A549 (cell line): ENCODE data around the gene SOX4. TPM values are rescaled to one million over a fixed set of nuclear protein-coding genes. Genes with fewer than 3 reads are reported as not detected.
A peak's percentile ranks its signal among the peaks of the same experiment; 100 is the strongest.
"Not testable (repeated sequence)": the region's sequence is repeated elsewhere in the genome, so short reads cannot be mapped to it uniquely, and the experiment has no call there.

Source experiments
- ATAC-seq, 2 experiments: fragments of 200-7000 bp in 1 of 2; fragments of >200 bp in 1 of 2; cut with Nextera tagmentation in 1 of 2; cut with Tn5 transposase in 1 of 2; 3 replicates each; pipeline versions ENCODE4 v1.8.0 to v1.9.1; 2018 to 2020; ENCODE audit warnings: mild to moderate bottlenecking in 1 of 2, moderate library complexity in 1 of 2
- CTCF ChIA-PET: fragments of 300-600 bp; sonication (Branson Sonifier 250); formaldehyde crosslinking; extraction: SDS; loops from one replicate; lab custom pipeline; 2021; ENCODE audit warnings: antibody characterized with exemption, inconsistent platforms; lab: Yijun Ruan, JAX
- POLR2A ChIA-PET: fragments of 350-600 bp; formaldehyde crosslinking; extraction: SDS; loops from one replicate; lab custom pipeline; 2021; ENCODE audit warnings: antibody characterized with exemption, inconsistent platforms; lab: Yijun Ruan, JAX
- DNase-seq, 2 experiments: peaks; one replicate each; pipeline versions ENCODE4 v3.0.0 to v3.0.0-alpha.2; 2011 to 2016; ENCODE audit warnings: low read depth in 1 of 2, low spot score in 1 of 2
- FAIRE-seq: peaks from 2 replicates; lab custom pipeline; 2011; peaks lifted over from hg19 to GRCh38; lab: Jason Lieb, UNC
- H3K27ac ChIP-seq, 2 experiments: fragments of >200 bp; sonication (Bioruptor Twin); formaldehyde crosslinking; 3 replicates each; pipeline ENCODE4 v1.5.1; 2016 to 2017
- H3K4me1 ChIP-seq: fragments of >200 bp; sonication (Bioruptor Twin); formaldehyde crosslinking; 3 replicates; pipeline ENCODE4 v1.6.1; 2016
- H3K4me2 ChIP-seq: fragments of >200 bp; sonication (Bioruptor Twin); formaldehyde crosslinking; 3 replicates; pipeline ENCODE4 v1.6.1; 2016
- H3K4me3 ChIP-seq: fragments of >200 bp; sonication (Bioruptor Twin); formaldehyde crosslinking; 3 replicates; pipeline ENCODE4 v1.5.1; 2016
- H3K9me3 ChIP-seq: fragments of >200 bp; sonication (Bioruptor Twin); formaldehyde crosslinking; 3 replicates; pipeline ENCODE4 v1.6.1; 2016
- CBX2 ChIP-seq: fragments of 200-600 bp; sonication (generic); IDR thresholded peaks from 2 replicates; pipeline ENCODE4 v1.6.1; 2016; ENCODE audit warnings: low read depth, mild to moderate bottlenecking, borderline replicate concordance
- EHF ChIP-seq: fragments of 250-450 bp; sonication (Bioruptor Pico); IDR thresholded peaks from 2 replicates; pipeline ENCODE4 v1.5.0; 2020; ENCODE audit warnings: mild to moderate bottlenecking
- EHMT2 ChIP-seq: fragments of 200-600 bp; sonication (generic); IDR thresholded peaks from 2 replicates; pipeline ENCODE4 v1.6.1; 2016; ENCODE audit warnings: antibody characterized with exemption, low read depth, mild to moderate bottlenecking, moderate library complexity
- ESRRA ChIP-seq: fragments of 150-350 bp; IDR thresholded peaks from 2 replicates; pipeline ENCODE4 v1.6.1; 2014; ENCODE audit warnings: mild to moderate bottlenecking, low read length, borderline replicate concordance
- GATA3 ChIP-seq: IDR thresholded peaks from 2 replicates; pipeline ENCODE4 v1.6.1; 2012; ENCODE audit warnings: borderline replicate concordance
- HEYL ChIP-seq: fragments of 250-450 bp; sonication (Bioruptor Pico); IDR thresholded peaks from 2 replicates; pipeline ENCODE4 v1.8.0; 2021; ENCODE audit warnings: mild to moderate bottlenecking, moderate library complexity
- HOXA7 ChIP-seq: fragments of 250-450 bp; sonication (Bioruptor Pico); IDR thresholded peaks from 2 replicates; pipeline ENCODE4 v1.5.0; 2020; ENCODE audit warnings: mild to moderate bottlenecking, moderate library complexity
- HOXB13 ChIP-seq: fragments of 250-450 bp; sonication (Bioruptor Pico); IDR thresholded peaks from 2 replicates; pipeline ENCODE4 v1.5.0; 2020; ENCODE audit warnings: low read depth, mild to moderate bottlenecking, moderate library complexity
- JUN ChIP-seq, 2 experiments: fragments of >200 bp; sonication (Bioruptor Twin); formaldehyde crosslinking; IDR thresholded peaks; 2 replicates in 1 of 2; 3 replicates in 1 of 2; pipeline ENCODE4 v1.6.1; 2016 to 2017
- JUNB ChIP-seq: fragments of >200 bp; sonication (Bioruptor Twin); formaldehyde crosslinking; IDR thresholded peaks from 2 replicates; pipeline ENCODE4 v1.6.1; 2016
- PHF8 ChIP-seq: fragments of 200-600 bp; sonication (generic); IDR thresholded peaks from 2 replicates; pipeline ENCODE4 v1.6.1; 2016; ENCODE audit warnings: low read depth, mild to moderate bottlenecking, antibody characterized with exemption, moderate library complexity, borderline replicate concordance
- POLR2A ChIP-seq: IDR thresholded peaks from 2 replicates; pipeline ENCODE4 v1.6.1; 2012; ENCODE audit warnings: mild to moderate bottlenecking, low read length
- RFX5 ChIP-seq: fragments of 450-650 bp; IDR thresholded peaks from 2 replicates; pipeline ENCODE4 v1.7.1; 2014; ENCODE audit warnings: antibody characterized with exemption, mild to moderate bottlenecking, moderate library complexity
- TFCP2L1 ChIP-seq: fragments of 250-450 bp; sonication (Bioruptor Pico); IDR thresholded peaks from 2 replicates; pipeline ENCODE4 v1.5.0; 2021; ENCODE audit warnings: mild to moderate bottlenecking
- TP53 ChIP-seq: fragments of 250-450 bp; sonication (Bioruptor Pico); IDR thresholded peaks from 2 replicates; pipeline ENCODE4 v1.5.0; 2021; ENCODE audit warnings: mild to moderate bottlenecking, moderate library complexity
- ZC3H11A ChIP-seq: fragments of 450-650 bp; IDR thresholded peaks from 2 replicates; pipeline ENCODE4 v1.6.1; 2014; ENCODE audit warnings: antibody characterized with exemption, mild to moderate bottlenecking
- ZNF302 ChIP-seq: fragments of 250-450 bp; sonication (Bioruptor Pico); IDR thresholded peaks from 2 replicates; pipeline ENCODE4 v1.9.0; 2021; ENCODE audit warnings: inconsistent platforms, mild to moderate bottlenecking, moderate library complexity
- WGBS: methylation state at CpG from one replicate; pipeline ENCODE4 v1.1.6; 2017; ENCODE audit errors: missing lambda C conversion rate; 5-methylcytosine and 5-hydroxymethylcytosine counted together
- polyA minus RNA-seq: library from RNA; depleted of rRNA, polyadenylated mRNA; stranded (reverse); fragments of >200 nt; gene quantifications from 2 replicates; pipeline ENCODE4 v1.2.3, GENCODE V29; 2011; rRNA and poly(A)+ RNA removed
- polyA plus RNA-seq, 4 experiments: library from polyadenylated mRNA; depleted of rRNA in 3 of 4; stranded (reverse); fragments of >200 nt; fragmentation: RNase III in 1 of 4; extraction: RNeasy Plus Mini Kit Qiagen cat#74134 plus additional on column Dnase treatment in 1 of 4; gene quantifications; 2 replicates in 3 of 4; 3 replicates in 1 of 4; pipeline ENCODE4 v1.2.3, GENCODE V29; 2011 to 2017
- TF ChIP-seq, protein P1 (sequence below): fragments of 150-350 bp; IDR thresholded peaks from 2 replicates; pipeline ENCODE4 v1.6.1; 2014; ENCODE audit warnings: low read depth, mild to moderate bottlenecking, low read length
- TF ChIP-seq, protein P2 (sequence below): fragments of >200 bp; sonication (Bioruptor Twin); formaldehyde crosslinking; IDR thresholded peaks from 2 replicates; pipeline ENCODE4 v1.6.1; 2016
- TF ChIP-seq, protein P3 (sequence below): IDR thresholded peaks from 2 replicates; pipeline ENCODE4 v1.6.1; 2012; ENCODE audit warnings: low read depth, borderline replicate concordance
- TF ChIP-seq, protein P4 (sequence below): fragments of >200 bp; sonication (Bioruptor Twin); formaldehyde crosslinking; IDR thresholded peaks from 3 replicates; pipeline ENCODE4 v1.6.1; 2016
- TF ChIP-seq, protein P5 (sequence below): fragments of 450-650 bp; IDR thresholded peaks from 2 replicates; pipeline ENCODE4 v1.6.1; 2014; ENCODE audit warnings: antibody characterized with exemption
- TF ChIP-seq, protein P6 (sequence below): IDR thresholded peaks from 2 replicates; pipeline ENCODE4 v1.6.1; 2012
- TF ChIP-seq, protein P7 (sequence below): fragments of 250-450 bp; sonication (Bioruptor Pico); IDR thresholded peaks from 2 replicates; pipeline ENCODE4 v1.5.0; 2020; ENCODE audit warnings: low read depth, mild to moderate bottlenecking, moderate library complexity
- TF ChIP-seq, protein P8 (sequence below): IDR thresholded peaks from 2 replicates; pipeline ENCODE4 v1.6.1; 2012

Gene SOX4
- 26.0 and 26.2 TPM in 2 replicates for polyA plus RNA-seq (2011; rRNA removed)
- 4.5 and 6.7 TPM in 2 replicates for polyA plus RNA-seq (2012; cell fraction: cytosol; rRNA removed)
- polyA plus RNA-seq (2012; cell fraction: nucleus; rRNA removed), result 7.1 and 7.6 TPM in 2 replicates
- 17.5 to 31.0 TPM (median 30.8 TPM) in 3 replicates for polyA plus RNA-seq (2017; fragmentation: RNase III; extraction: RNeasy Plus Mini Kit Qiagen cat#74134 plus additional on column Dnase treatment)
- 17.0 and 18.1 TPM in 2 replicates for polyA minus RNA-seq

DNA sequence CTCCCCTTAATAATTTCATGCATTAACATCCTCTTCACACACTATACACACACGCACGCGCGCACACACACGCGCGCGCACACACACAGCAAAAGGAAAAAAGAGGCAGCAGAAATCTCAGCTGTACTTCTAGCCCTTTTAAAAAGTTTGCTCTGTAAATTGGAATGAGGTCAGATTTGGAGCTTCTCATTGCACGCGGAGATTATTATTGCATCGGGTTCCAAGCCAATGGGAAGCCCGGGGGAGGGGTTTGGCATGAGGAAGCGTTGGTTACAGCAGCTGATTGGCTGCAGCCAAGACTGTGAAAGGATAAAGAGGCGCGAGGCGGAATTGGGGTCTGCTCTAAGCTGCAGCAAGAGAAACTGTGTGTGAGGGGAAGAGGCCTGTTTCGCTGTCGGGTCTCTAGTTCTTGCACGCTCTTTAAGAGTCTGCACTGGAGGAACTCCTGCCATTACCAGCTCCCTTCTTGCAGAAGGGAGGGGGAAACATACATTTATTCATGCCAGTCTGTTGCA, at the start of gene SOX4:
SOX4 (plus strand) TSS at position 340 of the 515 bp plus-strand sequence. CDS start 784 bp downstream, outside the sequence.
- peak within 1 kb of the TSS; percentile 83 for H3K4me3 ChIP-seq
- no peaks in the 10 kb centered on the region for H3K9me3 ChIP-seq
- POLR2A ChIA-PET, result interaction anchor here (0.5 to 4.1 kb wide), 46 partner anchors 8 to 1854 kb away, joined by 3 to 39 read pairs (median 4); partner anchors contain the start of gene E2F3
- H3K27ac ChIP-seq, result peak within 1 kb of the TSS; percentile 96 to 97
- peaks cover 16% of the 10 kb centered on the region; the same call in 2 of the 3 replicates for H3K4me1 ChIP-seq
- H3K4me2 ChIP-seq, result peak within 1 kb of the TSS; percentile 86
- ATAC-seq (peak; percentile 70 to 83), FAIRE-seq (no peak), DNase-seq (peak; percentile 86 to 94)
- 1% methylated on average over 19 of the region's 19 CpGs for WGBS
- CTCF ChIA-PET, result interaction anchor here (0.9 kb wide), 1 partner anchor 718 kb away, joined by 7 read pairs; no protein-coding TSS in a partner anchor
- TF ChIP-seq RFX5, result peak; percentile 84
- TF ChIP-seq POLR2A, result peak; percentile 98
- no peak for TF ChIP-seq HOXB13
- TF ChIP-seq ZNF302 (CRISPR knock-in tag), result no peak
- TF ChIP-seq, protein P1, sequence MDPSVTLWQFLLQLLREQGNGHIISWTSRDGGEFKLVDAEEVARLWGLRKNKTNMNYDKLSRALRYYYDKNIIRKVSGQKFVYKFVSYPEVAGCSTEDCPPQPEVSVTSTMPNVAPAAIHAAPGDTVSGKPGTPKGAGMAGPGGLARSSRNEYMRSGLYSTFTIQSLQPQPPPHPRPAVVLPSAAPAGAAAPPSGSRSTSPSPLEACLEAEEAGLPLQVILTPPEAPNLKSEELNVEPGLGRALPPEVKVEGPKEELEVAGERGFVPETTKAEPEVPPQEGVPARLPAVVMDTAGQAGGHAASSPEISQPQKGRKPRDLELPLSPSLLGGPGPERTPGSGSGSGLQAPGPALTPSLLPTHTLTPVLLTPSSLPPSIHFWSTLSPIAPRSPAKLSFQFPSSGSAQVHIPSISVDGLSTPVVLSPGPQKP, result no peak
- TF ChIP-seq, protein P2, sequence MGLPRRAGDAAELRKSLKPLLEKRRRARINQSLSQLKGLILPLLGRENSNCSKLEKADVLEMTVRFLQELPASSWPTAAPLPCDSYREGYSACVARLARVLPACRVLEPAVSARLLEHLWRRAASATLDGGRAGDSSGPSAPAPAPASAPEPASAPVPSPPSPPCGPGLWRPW, result no peak
- TF ChIP-seq EHMT2, result no peak
- TF ChIP-seq PHF8, result no peak
- TF ChIP-seq ZC3H11A, result no peak
- TF ChIP-seq GATA3, result 0 out of 2 replicates have a peak, but pooled peaks have one; percentile 6
- peak; percentile 74 to 79; a peak in 3 of 5 replicates for TF ChIP-seq JUN (IDR thresholded peaks at IDR 0.05)
- 0 out of 2 replicates have a peak, but pooled peaks have one; percentile 61 for TF ChIP-seq TFCP2L1 (CRISPR knock-in tag)
- TF ChIP-seq, protein P3, sequence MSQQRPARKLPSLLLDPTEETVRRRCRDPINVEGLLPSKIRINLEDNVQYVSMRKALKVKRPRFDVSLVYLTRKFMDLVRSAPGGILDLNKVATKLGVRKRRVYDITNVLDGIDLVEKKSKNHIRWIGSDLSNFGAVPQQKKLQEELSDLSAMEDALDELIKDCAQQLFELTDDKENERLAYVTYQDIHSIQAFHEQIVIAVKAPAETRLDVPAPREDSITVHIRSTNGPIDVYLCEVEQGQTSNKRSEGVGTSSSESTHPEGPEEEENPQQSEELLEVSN, result no peak
- TF ChIP-seq, protein P4, sequence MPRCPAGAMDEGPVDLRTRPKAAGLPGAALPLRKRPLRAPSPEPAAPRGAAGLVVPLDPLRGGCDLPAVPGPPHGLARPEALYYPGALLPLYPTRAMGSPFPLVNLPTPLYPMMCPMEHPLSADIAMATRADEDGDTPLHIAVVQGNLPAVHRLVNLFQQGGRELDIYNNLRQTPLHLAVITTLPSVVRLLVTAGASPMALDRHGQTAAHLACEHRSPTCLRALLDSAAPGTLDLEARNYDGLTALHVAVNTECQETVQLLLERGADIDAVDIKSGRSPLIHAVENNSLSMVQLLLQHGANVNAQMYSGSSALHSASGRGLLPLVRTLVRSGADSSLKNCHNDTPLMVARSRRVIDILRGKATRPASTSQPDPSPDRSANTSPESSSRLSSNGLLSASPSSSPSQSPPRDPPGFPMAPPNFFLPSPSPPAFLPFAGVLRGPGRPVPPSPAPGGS, result peak; percentile 92

DNA sequence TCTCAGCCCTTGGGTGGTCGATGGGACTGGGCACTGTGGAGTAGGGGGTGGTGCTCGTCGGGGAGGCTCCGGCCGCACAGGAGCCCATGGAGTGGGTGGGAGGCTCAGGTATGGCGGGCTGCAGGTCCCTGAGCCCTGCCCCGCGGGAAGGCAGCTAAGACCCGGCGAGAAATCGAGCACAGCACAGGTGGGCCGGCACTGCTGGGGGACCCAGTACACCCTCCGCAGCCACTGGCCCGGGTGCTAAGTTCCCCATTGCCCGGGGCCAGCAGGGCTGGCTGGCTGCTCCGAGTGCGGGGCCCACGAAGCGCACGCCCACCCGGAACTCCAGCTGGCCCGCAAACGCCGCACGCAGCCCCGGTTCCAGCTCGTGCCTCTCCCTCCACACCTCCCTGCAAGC, 41.3 kb upstream of the SOX4 start:
- H3K9me3 ChIP-seq, H3K4me3 ChIP-seq, ATAC-seq, POLR2A ChIA-PET, CTCF ChIA-PET, FAIRE-seq, H3K27ac ChIP-seq, H3K4me1 ChIP-seq, H3K4me2 ChIP-seq, DNase-seq: not testable (repeated sequence)
- WGBS, result 84% methylated on average over 14 of the region's 27 CpGs

DNA sequence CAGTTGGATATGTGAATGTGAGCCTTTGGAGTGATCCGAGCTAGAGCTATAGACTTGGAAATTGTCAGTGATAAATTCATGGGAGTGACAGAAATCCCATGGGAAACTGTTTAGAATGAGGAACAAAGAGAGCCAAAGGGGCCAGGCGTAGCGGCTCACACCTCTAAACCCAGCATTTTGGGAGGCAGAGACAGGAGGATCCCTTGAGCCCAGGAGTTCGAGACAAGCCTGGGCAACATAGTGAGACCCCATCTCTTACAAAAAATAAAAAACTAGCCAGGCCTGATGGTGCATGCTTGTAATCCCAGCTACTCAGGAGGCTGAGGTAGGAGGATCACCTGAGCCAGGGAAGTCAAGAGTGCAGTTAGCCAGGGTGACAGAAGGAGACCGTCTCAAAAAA, 39.3 kb upstream of the SOX4 start:
- no peak for DNase-seq
- no peak for FAIRE-seq
- Histone ChIP-seq H3K4me1 (no peaks in the 10 kb centered on the region), H3K27ac (no peak overlapping the region), H3K9me3 (no peaks in the 10 kb centered on the region), H3K4me2 (no peak overlapping the region), H3K4me3 (no peak overlapping the region)
- POLR2A ChIA-PET, result no interaction called here
- 69% methylated on average over 5 of the region's 5 CpGs for WGBS
- CTCF ChIA-PET, result no interaction called here
- ATAC-seq, result no peak
- TF ChIP-seq POLR2A, result no peak
- TF ChIP-seq, protein P5, sequence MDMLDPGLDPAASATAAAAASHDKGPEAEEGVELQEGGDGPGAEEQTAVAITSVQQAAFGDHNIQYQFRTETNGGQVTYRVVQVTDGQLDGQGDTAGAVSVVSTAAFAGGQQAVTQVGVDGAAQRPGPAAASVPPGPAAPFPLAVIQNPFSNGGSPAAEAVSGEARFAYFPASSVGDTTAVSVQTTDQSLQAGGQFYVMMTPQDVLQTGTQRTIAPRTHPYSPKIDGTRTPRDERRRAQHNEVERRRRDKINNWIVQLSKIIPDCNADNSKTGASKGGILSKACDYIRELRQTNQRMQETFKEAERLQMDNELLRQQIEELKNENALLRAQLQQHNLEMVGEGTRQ, result no peak
- TF ChIP-seq, protein P6, sequence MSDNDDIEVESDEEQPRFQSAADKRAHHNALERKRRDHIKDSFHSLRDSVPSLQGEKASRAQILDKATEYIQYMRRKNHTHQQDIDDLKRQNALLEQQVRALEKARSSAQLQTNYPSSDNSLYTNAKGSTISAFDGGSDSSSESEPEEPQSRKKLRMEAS, result no peak
- TF ChIP-seq GATA3, result no peak
- TF ChIP-seq, protein P7, sequence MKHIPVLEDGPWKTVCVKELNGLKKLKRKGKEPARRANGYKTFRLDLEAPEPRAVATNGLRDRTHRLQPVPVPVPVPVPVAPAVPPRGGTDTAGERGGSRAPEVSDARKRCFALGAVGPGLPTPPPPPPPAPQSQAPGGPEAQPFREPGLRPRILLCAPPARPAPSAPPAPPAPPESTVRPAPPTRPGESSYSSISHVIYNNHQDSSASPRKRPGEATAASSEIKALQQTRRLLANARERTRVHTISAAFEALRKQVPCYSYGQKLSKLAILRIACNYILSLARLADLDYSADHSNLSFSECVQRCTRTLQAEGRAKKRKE (CRISPR knock-in tag), result no peak
- no peak for TF ChIP-seq PHF8
- TF ChIP-seq EHMT2, result no peak
- TF ChIP-seq, protein P8, sequence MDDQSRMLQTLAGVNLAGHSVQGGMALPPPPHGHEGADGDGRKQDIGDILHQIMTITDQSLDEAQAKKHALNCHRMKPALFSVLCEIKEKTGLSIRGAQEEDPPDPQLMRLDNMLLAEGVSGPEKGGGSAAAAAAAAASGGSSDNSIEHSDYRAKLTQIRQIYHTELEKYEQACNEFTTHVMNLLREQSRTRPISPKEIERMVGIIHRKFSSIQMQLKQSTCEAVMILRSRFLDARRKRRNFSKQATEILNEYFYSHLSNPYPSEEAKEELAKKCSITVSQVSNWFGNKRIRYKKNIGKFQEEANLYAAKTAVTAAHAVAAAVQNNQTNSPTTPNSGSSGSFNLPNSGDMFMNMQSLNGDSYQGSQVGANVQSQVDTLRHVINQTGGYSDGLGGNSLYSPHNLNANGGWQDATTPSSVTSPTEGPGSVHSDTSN, result no peak
- TF ChIP-seq CBX2, result no peak
- no peak for TF ChIP-seq EHF (CRISPR knock-in tag)
- TF ChIP-seq, protein P2, result no peak
- no peak for TF ChIP-seq ESRRA
- no peak for TF ChIP-seq TFCP2L1 (CRISPR knock-in tag)
- TF ChIP-seq JUNB, result no peak
- TF ChIP-seq HEYL, result no peak
- TF ChIP-seq TP53 (CRISPR knock-in tag), result no peak
- TF ChIP-seq HOXA7 (CRISPR knock-in tag), result no peak
